HepG2 (cell line): ENCODE results near the gene NGB. TPM values are rescaled to one million over a fixed set of nuclear protein-coding genes. Genes with fewer than 3 reads are reported as not detected.

Experiments
- ATAC-seq: fragments of 200-7000 bp; cut with Tn5 transposase; 3 replicates; pipeline ENCODE4 v1.9.1; 2020; ENCODE audit warnings: mild to moderate bottlenecking, moderate library complexity
- BruUV-seq: library from RNA; stranded (reverse); fragments of 400-500 nt; replicated peaks from 2 replicates; lab custom pipeline; 2021; lab: Mats Ljungman, UMichigan
- CTCF ChIA-PET: fragments of 300-600 bp; formaldehyde crosslinking; extraction: SDS; loops from one replicate; lab custom pipeline; 2021; ENCODE audit warnings: low total read pairs, inconsistent platforms, low intra/inter-chr PET ratio; lab: Yijun Ruan, JAX
- POLR2A ChIA-PET: fragments of 350-600 bp; sonication (Branson Sonifier 250); formaldehyde crosslinking; loops from one replicate; lab custom pipeline; 2020; ENCODE audit warnings: antibody characterized with exemption, inconsistent platforms; lab: Yijun Ruan, JAX
- DNase-seq: peaks from one replicate; pipeline ENCODE4 v3.0.0-alpha.2; 2015; ENCODE audit warnings: low spot score
- FAIRE-seq: peaks from 3 replicates; lab custom pipeline; 2011; peaks lifted over from hg19 to GRCh38; lab: Jason Lieb, UNC
- H2AFZ ChIP-seq: one replicate; pipeline ENCODE4 v1.6.1; 2011; ENCODE audit warnings: low read length, inconsistent platforms
- H3K27ac ChIP-seq: fragments of 300-600 bp; 3 replicates; pipeline ENCODE4 v1.8.0; 2011; ENCODE audit warnings: mixed run types, mild to moderate bottlenecking, mixed read lengths, low read length, inconsistent platforms; ENCODE audit not compliant: insufficient read depth; ENCODE audit errors: extremely low read length
- H3K27me3 ChIP-seq, 2 experiments: fragments of 200-600 bp in 1 of 2; 2 replicates in 1 of 2; 3 replicates in 1 of 2; pipeline versions ENCODE4 v1.6.0 to v1.8.0; 2011; ENCODE audit warnings: low read length in 2 of 2, mild to moderate bottlenecking in 2 of 2, moderate library complexity in 2 of 2, inconsistent platforms in 1 of 2; ENCODE audit not compliant: insufficient read depth in 2 of 2, control insufficient read depth in 1 of 2
- H3K36me3 ChIP-seq, 2 experiments: fragments of 200-600 bp in 1 of 2; replicated peaks in 1 of 2; 2 replicates in 1 of 2; 3 replicates in 1 of 2; pipeline versions ENCODE4 v1.5.1 to v1.8.0; 2011; ENCODE audit warnings: low read length in 2 of 2, inconsistent platforms in 1 of 2; ENCODE audit not compliant: insufficient read depth in 2 of 2, control insufficient read depth in 1 of 2
- H3K4me1 ChIP-seq: 2 replicates; pipeline ENCODE4 v1.5.1; 2012; ENCODE audit warnings: low read length, inconsistent platforms; ENCODE audit not compliant: insufficient read depth
- H3K4me2 ChIP-seq: 2 replicates; pipeline ENCODE4 v1.6.0; 2011; ENCODE audit warnings: low read depth, low read length, inconsistent platforms
- H3K4me3 ChIP-seq, 3 experiments: fragments of 200-600 bp in 1 of 3; sonication (generic), shearing (Covaris generic) in 1 of 3; replicated peaks in 1 of 3; 2 replicates each; pipeline ENCODE4 v1.5.1; 2011 to 2016; ENCODE audit warnings: low read length in 3 of 3, inconsistent platforms in 2 of 3, low read depth in 2 of 3, mild to moderate bottlenecking in 2 of 3, control low read depth in 1 of 3, mixed read lengths in 1 of 3; ENCODE audit not compliant: insufficient read depth in 1 of 3
- H3K79me2 ChIP-seq: one replicate; pipeline ENCODE4 v1.6.1; 2011; ENCODE audit warnings: low read length, inconsistent platforms; ENCODE audit not compliant: insufficient read depth
- H3K9ac ChIP-seq: 2 replicates; pipeline ENCODE4 v1.6.0; 2011; ENCODE audit warnings: mild to moderate bottlenecking, low read depth, low read length, inconsistent platforms; ENCODE audit not compliant: insufficient read depth
- H3K9me3 ChIP-seq: 2 replicates; pipeline ENCODE4 v1.5.1; 2012; ENCODE audit warnings: mild to moderate bottlenecking, low read length
- H4K20me1 ChIP-seq: 2 replicates; pipeline ENCODE4 v1.6.0; 2011; ENCODE audit warnings: inconsistent platforms, mild to moderate bottlenecking, low read length, moderate library complexity; ENCODE audit not compliant: insufficient read depth
- CENPX ChIP-seq: sonication (generic); formaldehyde crosslinking; IDR thresholded peaks from 2 replicates; pipeline ENCODE4 v1.9.0; 2021; ENCODE audit warnings: mild to moderate bottlenecking, missing genetic modification reagents, moderate library complexity
- GLI4 ChIP-seq: sonication (generic); formaldehyde crosslinking; IDR thresholded peaks from 2 replicates; pipeline ENCODE4 v1.5.1; 2020; ENCODE audit warnings: missing genetic modification reagents, mild to moderate bottlenecking, moderate library complexity, borderline replicate concordance
- JARID2 ChIP-seq: sonication (generic); formaldehyde crosslinking; IDR thresholded peaks from 2 replicates; pipeline ENCODE4 v1.8.1; 2023; ENCODE audit warnings: missing genetic modification reagents, inconsistent platforms; ENCODE audit not compliant: insufficient replicate concordance
- RELA ChIP-seq: sonication (generic); formaldehyde crosslinking; IDR thresholded peaks from 2 replicates; pipeline ENCODE4 v1.4.0; 2020; ENCODE audit warnings: missing genetic modification reagents
- TCF12 ChIP-seq, 2 experiments: fragments of 450-650 bp in 1 of 2; sonication (generic) in 1 of 2; formaldehyde crosslinking in 1 of 2; IDR thresholded peaks; 2 replicates each; pipeline versions ENCODE4 v1.6.1 to v1.8.0; 2017 to 2022; ENCODE audit warnings: antibody characterized with exemption in 1 of 2, mild to moderate bottlenecking in 1 of 2, missing genetic modification reagents in 1 of 2, moderate library complexity in 1 of 2
- ZNF205 ChIP-seq: IDR thresholded peaks from 2 replicates; pipeline ENCODE4 v1.6.1; 2018; ENCODE audit warnings: missing biosample characterization, missing genetic modification reagents
- ZNF264 ChIP-seq: sonication (generic); formaldehyde crosslinking; IDR thresholded peaks from 2 replicates; pipeline ENCODE4 v1.4.0; 2020; ENCODE audit warnings: missing genetic modification reagents
- ZNF607 ChIP-seq: sonication (generic); formaldehyde crosslinking; IDR thresholded peaks from 2 replicates; pipeline ENCODE4 v1.5.1; 2020; ENCODE audit warnings: missing genetic modification reagents, mild to moderate bottlenecking, borderline replicate concordance
- ZNF619 ChIP-seq: sonication (generic); formaldehyde crosslinking; IDR thresholded peaks from 2 replicates; pipeline ENCODE4 v1.4.0; 2020; ENCODE audit warnings: mild to moderate bottlenecking, missing genetic modification reagents
- ZNF773 ChIP-seq: sonication (generic); formaldehyde crosslinking; IDR thresholded peaks from 2 replicates; pipeline ENCODE4 v1.4.0; 2020; ENCODE audit warnings: missing genetic modification reagents, borderline replicate concordance
- ZNF781 ChIP-seq: sonication (generic); formaldehyde crosslinking; IDR thresholded peaks from 2 replicates; pipeline ENCODE4 v1.5.1; 2020; ENCODE audit warnings: borderline replicate concordance, mild to moderate bottlenecking, missing genetic modification reagents; ENCODE audit errors: not compliant biosample characterization
- WGBS: methylation state at CpG from one replicate; pipeline ENCODE4 v1.1.6; 2017; ENCODE audit warnings: low lambda C conversion rate; 5-methylcytosine and 5-hydroxymethylcytosine counted together
- in situ Hi-C: cut with HindIII; loops from 2 replicates; pipeline ENCODE4 v1.10.0; 2017; ENCODE audit warnings: low pct_unique_long_range_greater_than_20kb; ENCODE audit not compliant: extremely low pct_ligation_motif_present
- intact Hi-C: fragments of 100-400 bp; cut with micrococcal nuclease; formaldehyde crosslinking; loops from one replicate; pipeline ENCODE4 v1.10.0; 2022; ENCODE audit not compliant: unreplicated experiment
- polyA plus RNA-seq, 8 experiments: library from polyadenylated mRNA; depleted of rRNA in 3 of 8; stranded (reverse) in 7 of 8; unstranded in 1 of 8; fragments of >200 nt; fragmentation: Illumina TruSeq in 4 of 8; extraction: Trizol in 4 of 8; gene quantifications; 2 replicates each; pipeline versions ENCODE4 v1.2.1 to v1.2.3, GENCODE V29; 2011 to 2016; ENCODE audit warnings: low read depth in 4 of 8, missing spikeins in 1 of 8, mixed read lengths in 1 of 8; ENCODE audit not compliant: insufficient read depth in 1 of 8
- total RNA-seq, 5 experiments: library from RNA; depleted of rRNA; stranded (reverse); fragments of >200 nt; fragmentation: Illumina TruSeq; extraction: Trizol; gene quantifications; 2 replicates each; pipeline ENCODE4 v1.2.3, GENCODE V29; 2016; ENCODE audit warnings: low read depth in 1 of 5
- TF ChIP-seq, protein P1 (sequence below): sonication (generic); formaldehyde crosslinking; IDR thresholded peaks from 2 replicates; pipeline ENCODE4 v1.4.0; 2020; ENCODE audit warnings: missing genetic modification reagents, borderline replicate concordance
- TF ChIP-seq, protein P2 (sequence below): sonication (generic); formaldehyde crosslinking; IDR thresholded peaks from 2 replicates; pipeline ENCODE4 v1.4.0; 2020; ENCODE audit warnings: missing genetic modification reagents
- TF ChIP-seq, protein P3 (sequence below): sonication (generic); formaldehyde crosslinking; IDR thresholded peaks from 2 replicates; pipeline ENCODE4 v1.5.1; 2020; ENCODE audit warnings: mild to moderate bottlenecking, missing genetic modification reagents, moderate library complexity

NGB gene
- total and polyA plus RNA-seq, 2 of the 13 experiments (the other 11 are each of a cell fraction or from before 2014, with no cell fraction given), result 0.04 TPM; not detected in 1

DNA sequence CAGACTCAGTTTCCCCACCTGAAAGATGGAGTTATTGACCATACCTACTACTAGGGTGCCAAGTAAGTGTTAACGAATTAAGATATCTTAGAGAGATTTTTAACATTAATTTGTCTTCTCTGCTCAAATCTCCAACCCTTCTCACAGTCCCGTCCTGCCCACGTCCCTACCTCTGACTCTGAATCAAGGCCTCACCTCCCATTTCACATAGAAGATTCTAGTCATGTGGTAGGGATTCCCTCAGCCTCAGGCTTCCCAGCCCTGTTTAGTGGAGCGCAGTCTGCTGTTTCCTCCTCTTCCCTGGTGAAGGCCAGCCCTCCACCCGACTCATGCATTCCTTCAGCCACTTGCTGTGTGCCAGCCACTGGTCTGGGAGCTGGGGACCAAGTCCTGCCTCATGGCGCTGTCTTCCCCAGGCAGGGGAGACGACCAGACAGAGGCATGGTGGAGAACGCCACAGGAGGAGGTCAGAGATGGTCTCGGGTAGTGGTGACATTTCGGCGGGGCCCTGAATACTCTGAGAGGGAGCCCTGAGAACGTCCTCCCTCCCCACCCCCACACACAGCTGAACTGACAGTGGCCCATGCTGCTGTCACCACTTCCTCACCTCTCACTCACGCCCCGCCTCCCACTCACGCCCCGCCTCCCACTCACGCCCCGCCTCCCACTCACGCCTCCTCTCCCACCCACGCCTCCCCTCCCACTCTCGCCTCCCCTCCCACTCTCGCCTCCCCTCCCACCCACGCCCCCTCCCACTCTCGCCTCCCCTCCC is 50.6 kb downstream of the NGB start:
- in situ Hi-C loops, result no loop called here
- ChIA-PET CTCF (no interaction called here), POLR2A (no interaction called here)
- no TSS peak for BruUV-seq
- Histone ChIP-seq H3K27ac (no peak overlapping the region), H3K9me3 (no peaks in the 10 kb centered on the region), H3K4me1 (no peaks in the 10 kb centered on the region), H2AFZ (no peak overlapping the region), H3K4me2 (no peak overlapping the region), H3K4me3 (no peak overlapping the region), H4K20me1 (no peaks in the 10 kb centered on the region), H3K27me3 (0 out of 5 replicates have a peak, but pooled peaks cover 1 to 3% of the 10 kb centered on the region in 2 experiments), H3K36me3 (no peaks in the 10 kb centered on the region), H3K9ac (no peak overlapping the region), H3K79me2 (no peaks in the 10 kb centered on the region)
- TF ChIP-seq ZNF264 (CRISPR knock-in tag) (no peak), CENPX (CRISPR knock-in tag) (no peak), ZNF773 (CRISPR knock-in tag) (no peak), ZNF781 (CRISPR knock-in tag) (no peak), ZNF619 (CRISPR knock-in tag) (no peak), GLI4 (CRISPR knock-in tag) (no peak), ZNF205 (CRISPR knock-in tag) (no peak), RELA (CRISPR knock-in tag) (no peak), ZNF607 (no peak), JARID2 (CRISPR knock-in tag) (no peak), TCF12 (IDR thresholded peaks at IDR 0.05) (no peak), TCF12 (CRISPR knock-in tag; IDR thresholded peaks at IDR 0.05) (no peak)
- TF ChIP-seq, protein P1, sequence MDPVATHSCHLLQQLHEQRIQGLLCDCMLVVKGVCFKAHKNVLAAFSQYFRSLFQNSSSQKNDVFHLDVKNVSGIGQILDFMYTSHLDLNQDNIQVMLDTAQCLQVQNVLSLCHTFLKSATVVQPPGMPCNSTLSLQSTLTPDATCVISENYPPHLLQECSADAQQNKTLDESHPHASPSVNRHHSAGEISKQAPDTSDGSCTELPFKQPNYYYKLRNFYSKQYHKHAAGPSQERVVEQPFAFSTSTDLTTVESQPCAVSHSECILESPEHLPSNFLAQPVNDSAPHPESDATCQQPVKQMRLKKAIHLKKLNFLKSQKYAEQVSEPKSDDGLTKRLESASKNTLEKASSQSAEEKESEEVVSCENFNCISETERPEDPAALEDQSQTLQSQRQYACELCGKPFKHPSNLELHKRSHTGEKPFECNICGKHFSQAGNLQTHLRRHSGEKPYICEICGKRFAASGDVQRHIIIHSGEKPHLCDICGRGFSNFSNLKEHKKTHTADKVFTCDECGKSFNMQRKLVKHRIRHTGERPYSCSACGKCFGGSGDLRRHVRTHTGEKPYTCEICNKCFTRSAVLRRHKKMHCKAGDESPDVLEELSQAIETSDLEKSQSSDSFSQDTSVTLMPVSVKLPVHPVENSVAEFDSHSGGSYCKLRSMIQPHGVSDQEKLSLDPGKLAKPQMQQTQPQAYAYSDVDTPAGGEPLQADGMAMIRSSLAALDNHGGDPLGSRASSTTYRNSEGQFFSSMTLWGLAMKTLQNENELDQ (CRISPR knock-in tag), result no peak
- TF ChIP-seq, protein P2, sequence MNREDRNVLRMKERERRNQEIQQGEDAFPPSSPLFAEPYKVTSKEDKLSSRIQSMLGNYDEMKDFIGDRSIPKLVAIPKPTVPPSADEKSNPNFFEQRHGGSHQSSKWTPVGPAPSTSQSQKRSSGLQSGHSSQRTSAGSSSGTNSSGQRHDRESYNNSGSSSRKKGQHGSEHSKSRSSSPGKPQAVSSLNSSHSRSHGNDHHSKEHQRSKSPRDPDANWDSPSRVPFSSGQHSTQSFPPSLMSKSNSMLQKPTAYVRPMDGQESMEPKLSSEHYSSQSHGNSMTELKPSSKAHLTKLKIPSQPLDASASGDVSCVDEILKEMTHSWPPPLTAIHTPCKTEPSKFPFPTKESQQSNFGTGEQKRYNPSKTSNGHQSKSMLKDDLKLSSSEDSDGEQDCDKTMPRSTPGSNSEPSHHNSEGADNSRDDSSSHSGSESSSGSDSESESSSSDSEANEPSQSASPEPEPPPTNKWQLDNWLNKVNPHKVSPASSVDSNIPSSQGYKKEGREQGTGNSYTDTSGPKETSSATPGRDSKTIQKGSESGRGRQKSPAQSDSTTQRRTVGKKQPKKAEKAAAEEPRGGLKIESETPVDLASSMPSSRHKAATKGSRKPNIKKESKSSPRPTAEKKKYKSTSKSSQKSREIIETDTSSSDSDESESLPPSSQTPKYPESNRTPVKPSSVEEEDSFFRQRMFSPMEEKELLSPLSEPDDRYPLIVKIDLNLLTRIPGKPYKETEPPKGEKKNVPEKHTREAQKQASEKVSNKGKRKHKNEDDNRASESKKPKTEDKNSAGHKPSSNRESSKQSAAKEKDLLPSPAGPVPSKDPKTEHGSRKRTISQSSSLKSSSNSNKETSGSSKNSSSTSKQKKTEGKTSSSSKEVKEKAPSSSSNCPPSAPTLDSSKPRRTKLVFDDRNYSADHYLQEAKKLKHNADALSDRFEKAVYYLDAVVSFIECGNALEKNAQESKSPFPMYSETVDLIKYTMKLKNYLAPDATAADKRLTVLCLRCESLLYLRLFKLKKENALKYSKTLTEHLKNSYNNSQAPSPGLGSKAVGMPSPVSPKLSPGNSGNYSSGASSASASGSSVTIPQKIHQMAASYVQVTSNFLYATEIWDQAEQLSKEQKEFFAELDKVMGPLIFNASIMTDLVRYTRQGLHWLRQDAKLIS (CRISPR knock-in tag), result no peak
- TF ChIP-seq, protein P3, sequence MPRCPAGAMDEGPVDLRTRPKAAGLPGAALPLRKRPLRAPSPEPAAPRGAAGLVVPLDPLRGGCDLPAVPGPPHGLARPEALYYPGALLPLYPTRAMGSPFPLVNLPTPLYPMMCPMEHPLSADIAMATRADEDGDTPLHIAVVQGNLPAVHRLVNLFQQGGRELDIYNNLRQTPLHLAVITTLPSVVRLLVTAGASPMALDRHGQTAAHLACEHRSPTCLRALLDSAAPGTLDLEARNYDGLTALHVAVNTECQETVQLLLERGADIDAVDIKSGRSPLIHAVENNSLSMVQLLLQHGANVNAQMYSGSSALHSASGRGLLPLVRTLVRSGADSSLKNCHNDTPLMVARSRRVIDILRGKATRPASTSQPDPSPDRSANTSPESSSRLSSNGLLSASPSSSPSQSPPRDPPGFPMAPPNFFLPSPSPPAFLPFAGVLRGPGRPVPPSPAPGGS (CRISPR knock-in tag), result no peak
- 34% methylated on average over 12 of the region's 24 CpGs for WGBS
- no peak for FAIRE-seq
- intact Hi-C loops, result no loop called here
- DNase-seq, result no peak
- ATAC-seq, result no peak
